Activated CD4-positive, alpha-beta T cell treated with anti-CD3 and anti-CD28 coated beads, Interleukin-2, amount 10 ng/mL, durations not matched to agents 7 days and 5 days (primary cell): ENCODE results near the gene EPM2A. TPM values are rescaled to one million over a fixed set of nuclear protein-coding genes. Genes with fewer than 3 reads are reported as not detected.

ENCODE experiments used
- CTCF ChIA-PET: fragments of 350-600 bp; sonication (Branson Sonifier 250); formaldehyde crosslinking; loops from one replicate; lab custom pipeline; 2021; ENCODE audit warnings: antibody characterized with exemption; lab: Charles Lee
- POLR2A ChIA-PET: fragments of 350-600 bp; sonication (Branson Sonifier 250); formaldehyde crosslinking; loops from one replicate; lab custom pipeline; 2021; ENCODE audit warnings: antibody characterized with exemption; lab: Charles Lee
- DNase-seq: peaks from one replicate; pipeline ENCODE4 v3.0.0-alpha.2; 2020
- H3K27ac Mint-ChIP-seq: one replicate; pipeline ENCODE4 v1.8.0; 2021; ENCODE audit warnings: mild to moderate bottlenecking, moderate library complexity, mixed read lengths
- H3K27me3 Mint-ChIP-seq: one replicate; pipeline ENCODE4 v1.8.0; 2021; ENCODE audit warnings: mixed read lengths
- H3K36me3 Mint-ChIP-seq: one replicate; pipeline ENCODE4 v1.8.0; 2021; ENCODE audit warnings: low read depth, mixed read lengths
- H3K4me1 Mint-ChIP-seq: one replicate; pipeline ENCODE4 v1.8.0; 2021; ENCODE audit warnings: mixed read lengths
- H3K4me3 Mint-ChIP-seq: one replicate; pipeline ENCODE4 v1.8.0; 2021; ENCODE audit warnings: mild to moderate bottlenecking, moderate library complexity, mixed read lengths
- H3K9me3 Mint-ChIP-seq: one replicate; pipeline ENCODE4 v1.8.0; 2021; ENCODE audit warnings: mixed read lengths
- total RNA-seq, 2 experiments: library from RNA; stranded (reverse); gene quantifications; one replicate each; pipeline ENCODE4 v1.2.3, GENCODE V29; 2021

Gene EPM2A
- total RNA-seq, 2 experiments from 2014 or later: 4.5 to 5.7 TPM

GRCh38 chr6:145648149-145648548 is 87.2 kb downstream of the EPM2A start:
- ChIA-PET CTCF (no interaction called here), POLR2A (no interaction called here)
- no peak for DNase-seq
- no peaks in the 10 kb centered on the region for H3K27me3 Mint-ChIP-seq
- no peaks in the 10 kb centered on the region for H3K9me3 Mint-ChIP-seq
- no peaks in the 10 kb centered on the region for H3K4me1 Mint-ChIP-seq
- no peak overlapping the region for H3K27ac Mint-ChIP-seq
- no peaks in the 10 kb centered on the region for H3K36me3 Mint-ChIP-seq
- H3K4me3 Mint-ChIP-seq: no peak overlapping the region

GRCh38 chr6:145647602-145648001 is 87.7 kb downstream of the EPM2A start:
- no peaks in the 10 kb centered on the region for H3K9me3 Mint-ChIP-seq
- no peaks in the 10 kb centered on the region for H3K4me1 Mint-ChIP-seq
- H3K27me3 Mint-ChIP-seq: no peaks in the 10 kb centered on the region
- ChIA-PET CTCF (no interaction called here), POLR2A (no interaction called here)
- H3K27ac Mint-ChIP-seq: no peak overlapping the region
- H3K36me3 Mint-ChIP-seq: no peaks in the 10 kb centered on the region
- no peak for DNase-seq
- H3K4me3 Mint-ChIP-seq: no peak overlapping the region

- Mint-ChIP-seq H3K4me1 (no peaks in the 10 kb centered on the region), H3K27me3 (no peaks in the 10 kb centered on the region), H3K27ac (no peak overlapping the region), H3K4me3 (no peak overlapping the region), H3K36me3 (no peaks in the 10 kb centered on the region), H3K9me3 (no peaks in the 10 kb centered on the region)
- DNase-seq: no peak
- ChIA-PET POLR2A (no interaction called here), CTCF (no interaction called here)
These were observed 91.6 kb downstream of the EPM2A start for GRCh38 chr6:145643760-145644159.

- H3K27me3 Mint-ChIP-seq: no peaks in the 10 kb centered on the region
These were observed 101.2 kb downstream of the EPM2A start for GRCh38 chr6:145633981-145634627.

GRCh38 chr6:145632971-145633370 is 102.3 kb downstream of the EPM2A start:
- CTCF ChIA-PET: interaction anchor here (0.6 to 0.8 kb wide), 2 partner anchors 87 to 1048 kb away, joined by 3 read pairs; no protein-coding TSS in a partner anchor

More at GRCh38 chr6:145633981-145634627, 101.2 kb downstream of the EPM2A start:
- H3K4me3 Mint-ChIP-seq: no peak overlapping the region
- peaks cover 3% of the 10 kb centered on the region for H3K4me1 Mint-ChIP-seq
- H3K9me3 Mint-ChIP-seq: no peaks in the 10 kb centered on the region
- DNase-seq: peak; percentile 81
- no peaks in the 10 kb centered on the region for H3K36me3 Mint-ChIP-seq
- ChIA-PET POLR2A (no interaction called here), CTCF (interaction anchor here (0.6 to 1.0 kb wide), 4 partner anchors 28 to 1532 kb away, joined by 3 to 4 read pairs (median 3); no protein-coding TSS in a partner anchor)
- no peak overlapping the region for H3K27ac Mint-ChIP-seq

GRCh38 chr6:145631374-145631773 is 103.9 kb downstream of the EPM2A start:
- DNase-seq: no peak
- Mint-ChIP-seq H3K36me3 (no peaks in the 10 kb centered on the region), H3K4me1 (peaks cover 3% of the 10 kb centered on the region), H3K4me3 (no peak overlapping the region), H3K27me3 (no peaks in the 10 kb centered on the region), H3K9me3 (no peaks in the 10 kb centered on the region), H3K27ac (no peak overlapping the region)
- ChIA-PET CTCF (no interaction called here), POLR2A (no interaction called here)

More at GRCh38 chr6:145632971-145633370, 102.3 kb downstream of the EPM2A start:
- POLR2A ChIA-PET: no interaction called here
- Mint-ChIP-seq H3K27me3 (no peaks in the 10 kb centered on the region), H3K4me3 (no peak overlapping the region), H3K27ac (no peak overlapping the region), H3K4me1 (peaks cover 3% of the 10 kb centered on the region), H3K9me3 (no peaks in the 10 kb centered on the region), H3K36me3 (no peaks in the 10 kb centered on the region)
- DNase-seq: no peak

- peaks cover 3% of the 10 kb centered on the region for H3K4me1 Mint-ChIP-seq
- no peaks in the 10 kb centered on the region for H3K27me3 Mint-ChIP-seq
- no peaks in the 10 kb centered on the region for H3K36me3 Mint-ChIP-seq
- no peaks in the 10 kb centered on the region for H3K9me3 Mint-ChIP-seq
- no peak overlapping the region for H3K4me3 Mint-ChIP-seq
- H3K27ac Mint-ChIP-seq: no peak overlapping the region
- ChIA-PET CTCF (no interaction called here), POLR2A (no interaction called here)
- no peak for DNase-seq
These were observed 104.7 kb downstream of the EPM2A start for GRCh38 chr6:145630598-145630997.

- ChIA-PET CTCF (no interaction called here), POLR2A (no interaction called here)
- Mint-ChIP-seq H3K9me3 (no peaks in the 10 kb centered on the region), H3K27me3 (no peaks in the 10 kb centered on the region), H3K36me3 (no peaks in the 10 kb centered on the region), H3K4me3 (no peak overlapping the region), H3K4me1 (peaks cover 3% of the 10 kb centered on the region), H3K27ac (no peak overlapping the region)
- DNase-seq: no peak
These were observed 105.8 kb downstream of the EPM2A start for GRCh38 chr6:145629478-145629877.

GRCh38 chr6:145627451-145627850 is 107.9 kb downstream of the EPM2A start:
- H3K27ac Mint-ChIP-seq: no peak overlapping the region
- no peaks in the 10 kb centered on the region for H3K27me3 Mint-ChIP-seq
- ChIA-PET CTCF (no interaction called here), POLR2A (no interaction called here)
- no peaks in the 10 kb centered on the region for H3K9me3 Mint-ChIP-seq
- H3K4me3 Mint-ChIP-seq: no peak overlapping the region
- H3K36me3 Mint-ChIP-seq: no peaks in the 10 kb centered on the region
- no peaks in the 10 kb centered on the region for H3K4me1 Mint-ChIP-seq
- no peak for DNase-seq

GRCh38 chr6:145626857-145627256 is 108.5 kb downstream of the EPM2A start:
- POLR2A ChIA-PET: no interaction called here
- DNase-seq: no peak
- H3K36me3 Mint-ChIP-seq: no peaks in the 10 kb centered on the region
- H3K27me3 Mint-ChIP-seq: no peaks in the 10 kb centered on the region
- CTCF ChIA-PET: no interaction called here
- H3K4me3 Mint-ChIP-seq: no peak overlapping the region
- H3K27ac Mint-ChIP-seq: no peak overlapping the region
- H3K4me1 Mint-ChIP-seq: no peaks in the 10 kb centered on the region
- H3K9me3 Mint-ChIP-seq: no peaks in the 10 kb centered on the region

GRCh38 chr6:145623231-145623630 is 112.1 kb downstream of the EPM2A start:
- no peaks in the 10 kb centered on the region for H3K36me3 Mint-ChIP-seq
- H3K9me3 Mint-ChIP-seq: peaks cover 7% of the 10 kb centered on the region
- POLR2A ChIA-PET: no interaction called here
- CTCF ChIA-PET: no interaction called here
- peaks cover 4% of the 10 kb centered on the region for H3K4me1 Mint-ChIP-seq
- H3K27me3 Mint-ChIP-seq: no peaks in the 10 kb centered on the region
- no peak overlapping the region for H3K4me3 Mint-ChIP-seq
- H3K27ac Mint-ChIP-seq: no peak overlapping the region
- DNase-seq: no peak

- no peak overlapping the region for H3K27ac Mint-ChIP-seq
These were observed 113.5 kb downstream of the EPM2A start for GRCh38 chr6:145621776-145622175.

GRCh38 chr6:145620088-145620487 is 115.2 kb downstream of the EPM2A start:
- POLR2A ChIA-PET: no interaction called here
- Mint-ChIP-seq H3K27me3 (no peaks in the 10 kb centered on the region), H3K9me3 (peaks cover 7% of the 10 kb centered on the region), H3K27ac (no peak overlapping the region), H3K4me1 (peaks cover 4% of the 10 kb centered on the region), H3K4me3 (no peak overlapping the region), H3K36me3 (no peaks in the 10 kb centered on the region)
- no peak for DNase-seq
- CTCF ChIA-PET: no interaction called here

More at GRCh38 chr6:145621776-145622175, 113.5 kb downstream of the EPM2A start:
- Mint-ChIP-seq H3K36me3 (no peaks in the 10 kb centered on the region), H3K4me3 (no peak overlapping the region), H3K27me3 (no peaks in the 10 kb centered on the region), H3K9me3 (peaks cover 7% of the 10 kb centered on the region), H3K4me1 (peaks cover 4% of the 10 kb centered on the region)
- CTCF ChIA-PET: interaction anchor here (0.9 kb wide), 1 partner anchor 110 kb away, joined by 3 read pairs; no protein-coding TSS in a partner anchor
- POLR2A ChIA-PET: no interaction called here
- DNase-seq: no peak

GRCh38 chr6:145609521-145609920 is 125.8 kb downstream of the EPM2A start:
- Mint-ChIP-seq H3K36me3 (no peaks in the 10 kb centered on the region), H3K27me3 (no peaks in the 10 kb centered on the region), H3K9me3 (no peaks in the 10 kb centered on the region), H3K4me3 (no peak overlapping the region), H3K27ac (no peak overlapping the region), H3K4me1 (no peaks in the 10 kb centered on the region)
- no peak for DNase-seq
- ChIA-PET POLR2A (no interaction called here), CTCF (interaction anchor here (1.0 kb wide), 1 partner anchor 304 kb away, joined by 3 read pairs; no protein-coding TSS in a partner anchor)
